Neuron (in vitro differentiated cells): Measurements from ENCODE around the gene TENM4.
"Not testable (repeated sequence)": the region's sequence is repeated elsewhere in the genome, so short reads cannot be mapped to it uniquely, and the experiment has no call there.

Experiments used
- H2AFZ ChIP-seq: one replicate; pipeline ENCODE4 v1.6.1; 2013; ENCODE audit warnings: low read depth, mild to moderate bottlenecking, inconsistent platforms, low read length, moderate library complexity
- H3K27me3 ChIP-seq: one replicate; pipeline ENCODE4 v1.6.1; 2013; ENCODE audit warnings: low read length; ENCODE audit not compliant: insufficient read depth
- H3K36me3 ChIP-seq: one replicate; pipeline ENCODE4 v1.6.1; 2013; ENCODE audit warnings: low read length; ENCODE audit not compliant: insufficient read depth
- H3K4me1 ChIP-seq: one replicate; pipeline ENCODE4 v1.6.1; 2013; ENCODE audit warnings: low read length; ENCODE audit not compliant: insufficient read depth
- H3K4me3 ChIP-seq: 2 replicates; pipeline ENCODE4 v1.5.1; 2013; ENCODE audit warnings: mild to moderate bottlenecking, low read length, moderate library complexity
- H3K9me3 ChIP-seq: one replicate; pipeline ENCODE4 v1.6.1; 2013; ENCODE audit warnings: low read length

The TENM4 gene

GRCh38 chr11:78990261-78990660 is 450.6 kb downstream of the TENM4 start:
- Histone ChIP-seq H3K27me3 (no peaks in the 10 kb centered on the region), H3K36me3 (no peaks in the 10 kb centered on the region), H3K4me1 (peaks cover 11% of the 10 kb centered on the region), H2AFZ (no peak overlapping the region), H3K4me3 (no peak overlapping the region), H3K9me3 (no peaks in the 10 kb centered on the region)

- no peak overlapping the region for H2AFZ ChIP-seq
- no peak overlapping the region for H3K4me3 ChIP-seq
- H3K27me3 ChIP-seq: no peaks in the 10 kb centered on the region
- H3K9me3 ChIP-seq: no peaks in the 10 kb centered on the region
- H3K36me3 ChIP-seq: no peaks in the 10 kb centered on the region
- peaks cover 11% of the 10 kb centered on the region for H3K4me1 ChIP-seq
Observed at GRCh38 chr11:78987748-78988147, 453.1 kb downstream of the TENM4 start.

- no peaks in the 10 kb centered on the region for H3K27me3 ChIP-seq
Observed at GRCh38 chr11:78986305-78986704, 454.5 kb downstream of the TENM4 start.

DNA sequence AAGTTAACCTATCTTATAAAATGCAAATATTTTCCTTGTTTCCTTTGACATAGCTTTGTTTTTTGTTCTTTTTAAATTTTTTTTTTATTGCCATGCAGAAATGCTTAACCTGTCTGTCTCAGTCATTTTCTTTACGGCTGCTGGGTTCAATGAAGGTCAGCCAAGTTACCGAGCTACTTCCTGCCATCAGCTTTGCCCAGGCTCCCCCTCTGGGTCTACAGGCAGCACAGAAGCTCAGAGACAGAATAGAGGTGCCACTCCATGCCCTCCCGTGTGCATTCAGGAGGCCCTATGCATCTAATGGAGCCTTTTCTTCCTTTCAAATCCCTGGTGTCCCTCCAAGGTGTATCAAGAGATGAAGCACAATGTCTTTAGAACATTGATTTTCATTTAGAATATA is 455.2 kb downstream of the TENM4 start:
- Histone ChIP-seq H3K36me3 (no peaks in the 10 kb centered on the region), H3K9me3 (no peaks in the 10 kb centered on the region), H3K4me3 (no peak overlapping the region), H2AFZ (no peak overlapping the region), H3K27me3 (no peaks in the 10 kb centered on the region), H3K4me1 (peaks cover 8% of the 10 kb centered on the region)

More at GRCh38 chr11:78986305-78986704, 454.5 kb downstream of the TENM4 start:
- H3K36me3 ChIP-seq: no peaks in the 10 kb centered on the region
- H2AFZ ChIP-seq: no peak overlapping the region
- no peak overlapping the region for H3K4me3 ChIP-seq
- no peaks in the 10 kb centered on the region for H3K9me3 ChIP-seq
- peaks cover 11% of the 10 kb centered on the region for H3K4me1 ChIP-seq

GRCh38 chr11:78982473-78982872 is 458.4 kb downstream of the TENM4 start:
- Histone ChIP-seq H2AFZ (no peak overlapping the region), H3K9me3 (no peaks in the 10 kb centered on the region), H3K4me1 (no peaks in the 10 kb centered on the region), H3K36me3 (no peaks in the 10 kb centered on the region), H3K27me3 (no peaks in the 10 kb centered on the region), H3K4me3 (no peak overlapping the region)

GRCh38 chr11:78981153-78981552 is 459.7 kb downstream of the TENM4 start:
- Histone ChIP-seq H3K27me3 (no peaks in the 10 kb centered on the region), H3K4me3 (no peak overlapping the region), H3K36me3 (no peaks in the 10 kb centered on the region), H3K4me1 (no peaks in the 10 kb centered on the region), H3K9me3 (no peaks in the 10 kb centered on the region), H2AFZ (no peak overlapping the region)

- H3K4me1 ChIP-seq: no peaks in the 10 kb centered on the region
Observed at GRCh38 chr11:78978831-78979230, 462.0 kb downstream of the TENM4 start.

GRCh38 chr11:78977848-78978247 is 463.0 kb downstream of the TENM4 start:
- not testable (repeated sequence) for H3K4me3 ChIP-seq, H3K4me1 ChIP-seq, H2AFZ ChIP-seq, H3K27me3 ChIP-seq, H3K9me3 ChIP-seq, H3K36me3 ChIP-seq

More at GRCh38 chr11:78978831-78979230, 462.0 kb downstream of the TENM4 start:
- Histone ChIP-seq H3K36me3 (no peaks in the 10 kb centered on the region), H2AFZ (no peak overlapping the region), H3K9me3 (no peaks in the 10 kb centered on the region), H3K27me3 (no peaks in the 10 kb centered on the region), H3K4me3 (no peak overlapping the region)

DNA sequence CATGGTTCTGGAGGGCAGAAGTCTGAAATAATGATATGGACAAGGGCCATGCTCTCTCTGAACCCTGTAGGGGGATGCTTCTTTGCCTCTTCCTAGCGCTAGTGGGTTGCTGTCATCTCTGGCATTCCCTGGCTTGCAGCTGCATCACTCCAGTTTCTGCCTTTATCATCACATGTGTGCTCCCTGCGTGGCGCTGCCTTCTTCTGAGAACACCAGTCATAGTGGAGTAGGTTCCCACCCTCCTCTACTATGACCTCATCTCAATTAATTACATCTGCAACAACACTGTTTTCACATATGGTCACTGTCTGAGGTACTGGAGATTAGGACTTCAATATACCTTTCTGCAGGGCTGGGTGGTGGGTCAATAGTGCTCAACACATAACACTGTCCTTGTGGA is 463.8 kb downstream of the TENM4 start:
- no peaks in the 10 kb centered on the region for H3K27me3 ChIP-seq
- H3K4me1 ChIP-seq: no peaks in the 10 kb centered on the region
- no peaks in the 10 kb centered on the region for H3K36me3 ChIP-seq
- H3K9me3 ChIP-seq: no peaks in the 10 kb centered on the region
- no peak overlapping the region for H3K4me3 ChIP-seq
- H2AFZ ChIP-seq: no peak overlapping the region

GRCh38 chr11:78975081-78975480 is 465.7 kb downstream of the TENM4 start:
- Histone ChIP-seq H3K4me3 (no peak overlapping the region), H3K4me1 (no peaks in the 10 kb centered on the region), H2AFZ (no peak overlapping the region), H3K36me3 (no peaks in the 10 kb centered on the region), H3K9me3 (no peaks in the 10 kb centered on the region), H3K27me3 (no peaks in the 10 kb centered on the region)

- no peaks in the 10 kb centered on the region for H3K9me3 ChIP-seq
- H2AFZ ChIP-seq: no peak overlapping the region
- H3K4me3 ChIP-seq: no peak overlapping the region
- no peaks in the 10 kb centered on the region for H3K4me1 ChIP-seq
- H3K27me3 ChIP-seq: no peaks in the 10 kb centered on the region
- no peaks in the 10 kb centered on the region for H3K36me3 ChIP-seq
Observed at GRCh38 chr11:78973876-78974275, 467.0 kb downstream of the TENM4 start.

GRCh38 chr11:78972590-78972989 is 468.2 kb downstream of the TENM4 start:
- H3K36me3 ChIP-seq: no peaks in the 10 kb centered on the region
- no peaks in the 10 kb centered on the region for H3K27me3 ChIP-seq
- H3K4me1 ChIP-seq: no peaks in the 10 kb centered on the region
- H2AFZ ChIP-seq: no peak overlapping the region
- no peaks in the 10 kb centered on the region for H3K9me3 ChIP-seq
- H3K4me3 ChIP-seq: no peak overlapping the region

GRCh38 chr11:78972177-78972576 is 468.7 kb downstream of the TENM4 start:
- no peaks in the 10 kb centered on the region for H3K9me3 ChIP-seq
- H3K27me3 ChIP-seq: no peaks in the 10 kb centered on the region
- no peak overlapping the region for H3K4me3 ChIP-seq
- no peaks in the 10 kb centered on the region for H3K4me1 ChIP-seq
- H2AFZ ChIP-seq: no peak overlapping the region
- no peaks in the 10 kb centered on the region for H3K36me3 ChIP-seq

GRCh38 chr11:78967811-78968210 is 473.0 kb downstream of the TENM4 start:
- Histone ChIP-seq H3K9me3 (no peaks in the 10 kb centered on the region), H3K27me3 (no peaks in the 10 kb centered on the region), H2AFZ (no peak overlapping the region), H3K4me1 (peaks cover under 1% of the 10 kb centered on the region), H3K4me3 (no peak overlapping the region), H3K36me3 (no peaks in the 10 kb centered on the region)
